GM23248 (cell line): Measurements from ENCODE around the gene TUBB.

Experiments used
- EZH2 ChIP-seq: fragments of 200-600 bp; sonication (generic); IDR thresholded peaks from 2 replicates; pipeline ENCODE4 v1.6.1; 2018; ENCODE audit warnings: antibody characterized with exemption, mild to moderate bottlenecking; ENCODE audit not compliant: insufficient read depth, poor library complexity, severe bottlenecking
- EZH2phosphoT487 ChIP-seq: fragments of 200-600 bp; sonication (generic); IDR thresholded peaks from 2 replicates; pipeline ENCODE4 v1.6.1; 2018; ENCODE audit warnings: antibody characterized with exemption, moderate library complexity, mild to moderate bottlenecking, low read depth; ENCODE audit not compliant: insufficient read depth

- TF ChIP-seq EZH2: no peak
- no peak for TF ChIP-seq EZH2phosphoT487
These were observed 30.2 kb downstream of the TUBB start for GRCh38 chr6:30750379-30750668.
